ENCODE results near the gene HNRNPA2B1.
"Not testable (repeated sequence)": the region's sequence is repeated elsewhere in the genome, so short reads cannot be mapped to it uniquely, and the experiment has no call there.

The HNRNPA2B1 gene

GRCh38 chr7:26151650-26151952 lies 48.9 kb downstream of the HNRNPA2B1 start:
- DNase-seq (ENCODE audit: low read depth, low spot score): no peak
- no peak for TF ChIP-seq CTCF (IDR thresholded peaks at IDR 0.05; ENCODE audit: insufficient read depth, low read length, missing control alignments)
- POLR2A ChIA-PET: interaction anchor here (1.0 kb wide), 2 partner anchors 43 to 48 kb away, joined by 4 to 7 read pairs; partner anchors contain the start of gene HNRNPA2B1

GRCh38 chr7:26151096-26151495 lies 49.5 kb downstream of the HNRNPA2B1 start:
- CTCF ChIA-PET: interaction anchor here (1.8 kb wide), 1 partner anchor 15 kb away, joined by 4 read pairs; no protein-coding TSS in a partner anchor
- POLR2A ChIA-PET: no interaction called here

More at GRCh38 chr7:26151650-26151952, 48.9 kb downstream of the HNRNPA2B1 start:
- peak overlapping the region; percentile 61 for H3K4me3 ChIP-seq (ENCODE audit: low read depth, low read length)
- CTCF ChIA-PET: interaction anchor here (0.8 to 1.8 kb wide), 5 partner anchors 8 to 218 kb away, joined by 3 to 4 read pairs (median 4); no protein-coding TSS in a partner anchor

GRCh38 chr7:26149391-26149977 lies 51.1 kb downstream of the HNRNPA2B1 start:
- TF ChIP-seq CTCF (IDR thresholded peaks at IDR 0.05; ENCODE audit: insufficient read depth, low read length, missing control alignments): no peak
- DNase-seq (ENCODE audit: low read depth, low spot score): no peak
- no peak overlapping the region for H3K4me3 ChIP-seq (ENCODE audit: low read depth, low read length)
- POLR2A ChIA-PET: no interaction called here
- CTCF ChIA-PET: no interaction called here

More at GRCh38 chr7:26151096-26151495, 49.5 kb downstream of the HNRNPA2B1 start:
- DNase-seq (ENCODE audit: low read depth, low spot score): no peak
- no peak overlapping the region for H3K4me3 ChIP-seq (ENCODE audit: low read depth, low read length)
- no peak for TF ChIP-seq CTCF (IDR thresholded peaks at IDR 0.05; ENCODE audit: insufficient read depth, low read length, missing control alignments)

GRCh38 chr7:26148307-26148700 lies 52.2 kb downstream of the HNRNPA2B1 start:
- H3K4me3 ChIP-seq (ENCODE audit: low read depth, low read length); POLR2A ChIA-PET; CTCF ChIA-PET; DNase-seq (ENCODE audit: low read depth, low spot score): not testable (repeated sequence)

- CTCF ChIA-PET; H3K4me3 ChIP-seq (ENCODE audit: low read depth, low read length); DNase-seq (ENCODE audit: low read depth, low spot score); POLR2A ChIA-PET: not testable (repeated sequence)
Observed at GRCh38 chr7:26147646-26148306, 52.8 kb downstream of the HNRNPA2B1 start.

- no peak overlapping the region for H3K4me3 ChIP-seq (ENCODE audit: low read depth, low read length)
- no peak for DNase-seq (ENCODE audit: low read depth, low spot score)
- no peak for TF ChIP-seq CTCF (IDR thresholded peaks at IDR 0.05; ENCODE audit: insufficient read depth, low read length, missing control alignments)
- POLR2A ChIA-PET: no interaction called here
- CTCF ChIA-PET: no interaction called here
Observed at GRCh38 chr7:26147030-26147429, 53.5 kb downstream of the HNRNPA2B1 start.

GRCh38 chr7:26145238-26145637 lies 55.3 kb downstream of the HNRNPA2B1 start:
- POLR2A ChIA-PET: interaction anchor here (0.5 kb wide), 1 partner anchor 1023 kb away, joined by 3 read pairs; no protein-coding TSS in a partner anchor
- CTCF ChIA-PET: interaction anchor here (0.7 kb wide), 1 partner anchor 55 kb away, joined by 3 read pairs; no protein-coding TSS in a partner anchor
- DNase-seq (ENCODE audit: low read depth, low spot score): no peak
- no peak for TF ChIP-seq CTCF (IDR thresholded peaks at IDR 0.05; ENCODE audit: insufficient read depth, low read length, missing control alignments)
- no peak overlapping the region for H3K4me3 ChIP-seq (ENCODE audit: low read depth, low read length)

Measured in AG04449 (cell line).